K562 (cell line): ENCODE results near the gene GPSM3. TPM values are rescaled to one million over a fixed set of nuclear protein-coding genes. Genes with fewer than 3 reads are reported as not detected.

Source experiments
- BCOR ChIP-seq: fragments of 450-650 bp; IDR thresholded peaks from 2 replicates; pipeline ENCODE4 v1.6.1; 2016
- CREB3L1 ChIP-seq: fragments of 450-650 bp; IDR thresholded peaks from 2 replicates; pipeline ENCODE4 v1.6.1; 2014; ENCODE audit warnings: low read depth, mild to moderate bottlenecking, moderate library complexity, borderline replicate concordance
- HDAC8 ChIP-seq: fragments of 450-650 bp; IDR thresholded peaks from 2 replicates; pipeline ENCODE4 v1.6.1; 2016; ENCODE audit warnings: mild to moderate bottlenecking, missing genetic modification characterization, moderate library complexity, missing compliant biosample characterization
- HOMEZ ChIP-seq: fragments of 250-450 bp; sonication (Bioruptor Pico); IDR thresholded peaks from 2 replicates; pipeline ENCODE4 v1.4.0; 2020; ENCODE audit warnings: mild to moderate bottlenecking, moderate library complexity
- MGA ChIP-seq: fragments of 450-650 bp; IDR thresholded peaks from 2 replicates; pipeline ENCODE4 v1.6.1; 2016; ENCODE audit warnings: mild to moderate bottlenecking, moderate library complexity
- PBX2 ChIP-seq, 2 experiments: IDR thresholded peaks in 1 of 2; conservative IDR thresholded peaks in 1 of 2; 2 replicates each; pipeline ENCODE4 v1.6.1; 2016; ENCODE audit warnings: low read depth in 2 of 2, mild to moderate bottlenecking in 1 of 2, missing compliant biosample characterization in 1 of 2, missing genetic modification characterization in 1 of 2, moderate library complexity in 1 of 2
- RBM39 ChIP-seq: fragments of 200-400 bp; formaldehyde crosslinking; optimal IDR thresholded peaks from 2 replicates; pipeline ENCODE3; 2018; ENCODE audit warnings: low read depth, low read length
- RFX5 ChIP-seq: IDR thresholded peaks from 2 replicates; pipeline ENCODE4 v1.6.1; 2011; ENCODE audit warnings: low read depth, mild to moderate bottlenecking, improper control_type of control experiment, low read length
- SOX6 ChIP-seq: fragments of 450-650 bp; IDR thresholded peaks from 2 replicates; pipeline ENCODE4 v1.6.1; 2014; ENCODE audit warnings: mild to moderate bottlenecking
- ZNF124 ChIP-seq: sonication (generic); formaldehyde crosslinking; IDR thresholded peaks from 2 replicates; pipeline ENCODE4 v1.8.1; 2022; ENCODE audit warnings: missing genetic modification reagents
- polyA plus RNA-seq, 8 experiments: library from polyadenylated mRNA; depleted of rRNA in 4 of 8; stranded (reverse) in 5 of 8; unstranded in 3 of 8; fragments of >200 nt; fragmentation: Nextera tagmentation in 2 of 8; fragmentation: Illumina TruSeq in 1 of 8; extraction: Ambion mirVana in 2 of 8; extraction: Trizol in 1 of 8; gene quantifications; 2 replicates each; pipeline versions ENCODE4 v1.2.1 to v1.2.3, GENCODE V29; 2011 to 2014; ENCODE audit warnings: inconsistent platforms in 1 of 8, missing spikeins in 1 of 8
- total RNA-seq, 7 experiments: library from RNA; depleted of rRNA in 6 of 7; stranded (reverse); fragments of >200 nt in 6 of 7; fragmentation: Illumina TruSeq in 2 of 7; extraction: Trizol in 2 of 7; gene quantifications; 2 replicates each; pipeline versions ENCODE4 v1.2.1 to v1.2.3, GENCODE V29; 2011 to 2021; ENCODE audit warnings: low replicate concordance in 1 of 7

GPSM3 gene
- total and polyA plus RNA-seq, 9 of the 15 experiments (the other 6 are each of a cell fraction or from before 2014, with no cell fraction given) = 5.3 to 42.6 (median 24.4) TPM

- TF ChIP-seq MGA = no peak; the same call in 1 of the 2 replicates
- TF ChIP-seq BCOR = peak; percentile 67; the same call in 1 of the 2 replicates
- TF ChIP-seq HOMEZ (CRISPR knock-in tag) = no peak
- no peak for TF ChIP-seq RBM39
- TF ChIP-seq PBX2 (CRISPR knock-in tag; IDR thresholded peaks at IDR 0.05; ENCODE audit: low read depth) = peak; percentile 77
- TF ChIP-seq PBX2 (tag; conservative IDR thresholded peaks at IDR 0.05; ENCODE audit: low read depth) = no peak
- peak; percentile 100 for TF ChIP-seq SOX6
- TF ChIP-seq CREB3L1 = peak; percentile 60; the same call in 1 of the 2 replicates
- no peak for TF ChIP-seq ZNF124
- no peak for TF ChIP-seq RFX5
- no peak for TF ChIP-seq HDAC8 (tag)
Observed at GRCh38 chr6:32167761-32168262, 24.6 kb downstream of the GPSM3 start (continued).
